Choroid plexus epithelial cell (primary cell): ENCODE data around the gene SKIDA1.

Experiments
- DNase-seq: peaks from one replicate; pipeline ENCODE4 v3.0.0-alpha.2; 2010; ENCODE audit warnings: low read depth
- H3K4me3 ChIP-seq: 2 replicates; pipeline ENCODE4 v1.5.1; 2011; ENCODE audit warnings: low read depth, mild to moderate bottlenecking, control low read depth, low read length, moderate library complexity
- CTCF ChIP-seq: conservative IDR thresholded peaks from 2 replicates; pipeline ENCODE4 v1.5.1; 2011; ENCODE audit warnings: low read depth, mild to moderate bottlenecking, control low read depth, inconsistent platforms, low read length, moderate library complexity

The SKIDA1 gene

GRCh38 chr10:21494191-21495001, 31.1 kb downstream of the SKIDA1 start:
- DNase-seq, result peak; percentile 65
- TF ChIP-seq CTCF, result no peak
- H3K4me3 ChIP-seq, result peak overlapping the region; percentile 62

- TF ChIP-seq CTCF, result no peak
- no peak for DNase-seq
Observed at GRCh38 chr10:21493784-21494183, 31.7 kb downstream of the SKIDA1 start.

GRCh38 chr10:21492421-21492820, 33.1 kb downstream of the SKIDA1 start:
- no peak overlapping the region for H3K4me3 ChIP-seq
- no peak for DNase-seq
- no peak for TF ChIP-seq CTCF

More at GRCh38 chr10:21493784-21494183, 31.7 kb downstream of the SKIDA1 start:
- H3K4me3 ChIP-seq, result no peak overlapping the region

GRCh38 chr10:21490711-21491105, 34.8 kb downstream of the SKIDA1 start:
- no peak overlapping the region for H3K4me3 ChIP-seq
- TF ChIP-seq CTCF, result no peak
- no peak for DNase-seq

- no peak overlapping the region for H3K4me3 ChIP-seq
- TF ChIP-seq CTCF, result no peak
- no peak for DNase-seq
Observed at GRCh38 chr10:21490028-21490710, 35.3 kb downstream of the SKIDA1 start.

GRCh38 chr10:21488957-21489446, 36.5 kb downstream of the SKIDA1 start:
- no peak for TF ChIP-seq CTCF

More at GRCh38 chr10:21488957-21489446, 36.5 kb downstream of the SKIDA1 start:
- no peak overlapping the region for H3K4me3 ChIP-seq
- no peak for DNase-seq
